HG02678 (cell line): ENCODE data around the gene MAN2A1.
"Not testable (repeated sequence)": the region's sequence is repeated elsewhere in the genome, so short reads cannot be mapped to it uniquely, and the experiment has no call there.

Source experiments
- ATAC-seq: cut with Tn5 transposase; IDR thresholded peaks from one replicate; pipeline ENCODE4 v1.9.1; 2021; ENCODE audit warnings: mild to moderate bottlenecking, moderate library complexity; ENCODE audit not compliant: unreplicated experiment

MAN2A1 gene

DNA sequence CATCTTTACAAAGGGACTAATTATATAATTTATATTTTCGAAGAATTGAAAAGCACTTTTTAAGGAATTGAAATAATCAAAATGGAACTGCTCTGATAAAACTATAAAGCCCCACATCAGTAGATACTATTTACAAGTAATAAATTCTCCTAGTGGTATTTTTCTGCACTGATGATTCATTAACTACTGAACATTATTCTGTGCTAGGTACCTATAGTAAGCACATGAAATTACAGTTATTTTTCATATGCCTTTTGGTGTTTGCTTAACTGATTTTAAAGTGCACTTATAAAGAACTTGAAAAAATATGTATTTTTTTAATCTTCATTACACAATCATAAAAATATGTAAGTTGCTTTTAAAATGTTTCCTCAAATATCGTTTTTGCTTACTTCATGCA, 123.0 kb downstream of the MAN2A1 start:
- ATAC-seq = no peak

GRCh38 chr5:109816732-109817131, 127.0 kb downstream of the MAN2A1 start:
- ATAC-seq = no peak

- ATAC-seq = no peak
These were observed 130.2 kb downstream of the MAN2A1 start for GRCh38 chr5:109819878-109820277.

DNA sequence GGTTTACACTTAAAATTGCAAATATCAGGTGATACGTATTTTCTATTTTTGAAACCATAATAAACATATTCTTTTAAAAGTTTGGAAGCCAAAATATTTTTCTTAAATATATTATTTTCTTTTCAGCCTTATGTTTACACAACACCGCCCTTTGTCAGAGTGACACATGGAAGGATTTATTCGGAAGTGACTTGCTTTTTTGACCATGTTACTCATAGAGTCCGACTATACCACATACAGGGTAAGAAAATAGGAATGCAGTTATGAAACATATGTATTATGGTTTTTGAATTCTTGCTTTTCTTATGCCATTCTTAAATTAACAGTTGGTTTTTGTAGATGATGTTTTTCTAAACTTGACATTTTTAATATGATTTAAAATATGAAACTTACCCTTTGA, 133.9 kb downstream of the MAN2A1 start:
- no peak for ATAC-seq

GRCh38 chr5:109825450-109825849, 135.7 kb downstream of the MAN2A1 start:
- no peak for ATAC-seq

- ATAC-seq = no peak
These were observed 136.7 kb downstream of the MAN2A1 start for GRCh38 chr5:109826426-109826825.

- no peak for ATAC-seq
These were observed 139.6 kb downstream of the MAN2A1 start for GRCh38 chr5:109829331-109829730.

DNA sequence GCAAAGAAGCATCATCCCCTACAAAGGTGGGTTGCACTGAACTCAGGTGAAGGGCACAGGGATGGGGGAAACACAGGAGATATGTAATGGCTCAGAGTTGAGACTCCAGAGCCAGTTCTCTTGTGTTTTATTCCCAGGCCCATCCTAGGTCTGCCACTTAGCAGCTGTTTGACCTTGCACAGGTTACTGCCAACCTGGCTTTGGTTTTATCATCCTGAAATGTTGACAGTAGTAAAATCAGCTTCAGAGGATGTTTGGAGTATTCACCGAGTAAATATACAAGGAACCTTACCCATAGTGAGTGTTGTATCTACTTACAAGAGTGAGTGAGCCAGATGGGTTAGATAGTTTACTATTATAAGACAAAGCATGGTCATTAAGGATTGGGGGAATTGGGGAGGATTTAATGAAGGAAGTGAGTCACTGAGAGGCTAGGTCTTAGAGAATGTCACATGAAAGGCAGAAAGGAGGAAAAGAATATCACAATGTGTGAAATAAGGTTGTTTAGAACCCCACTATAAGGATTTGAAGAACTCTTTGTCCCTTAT, 141.3 kb downstream of the MAN2A1 start:
- ATAC-seq = no peak

DNA sequence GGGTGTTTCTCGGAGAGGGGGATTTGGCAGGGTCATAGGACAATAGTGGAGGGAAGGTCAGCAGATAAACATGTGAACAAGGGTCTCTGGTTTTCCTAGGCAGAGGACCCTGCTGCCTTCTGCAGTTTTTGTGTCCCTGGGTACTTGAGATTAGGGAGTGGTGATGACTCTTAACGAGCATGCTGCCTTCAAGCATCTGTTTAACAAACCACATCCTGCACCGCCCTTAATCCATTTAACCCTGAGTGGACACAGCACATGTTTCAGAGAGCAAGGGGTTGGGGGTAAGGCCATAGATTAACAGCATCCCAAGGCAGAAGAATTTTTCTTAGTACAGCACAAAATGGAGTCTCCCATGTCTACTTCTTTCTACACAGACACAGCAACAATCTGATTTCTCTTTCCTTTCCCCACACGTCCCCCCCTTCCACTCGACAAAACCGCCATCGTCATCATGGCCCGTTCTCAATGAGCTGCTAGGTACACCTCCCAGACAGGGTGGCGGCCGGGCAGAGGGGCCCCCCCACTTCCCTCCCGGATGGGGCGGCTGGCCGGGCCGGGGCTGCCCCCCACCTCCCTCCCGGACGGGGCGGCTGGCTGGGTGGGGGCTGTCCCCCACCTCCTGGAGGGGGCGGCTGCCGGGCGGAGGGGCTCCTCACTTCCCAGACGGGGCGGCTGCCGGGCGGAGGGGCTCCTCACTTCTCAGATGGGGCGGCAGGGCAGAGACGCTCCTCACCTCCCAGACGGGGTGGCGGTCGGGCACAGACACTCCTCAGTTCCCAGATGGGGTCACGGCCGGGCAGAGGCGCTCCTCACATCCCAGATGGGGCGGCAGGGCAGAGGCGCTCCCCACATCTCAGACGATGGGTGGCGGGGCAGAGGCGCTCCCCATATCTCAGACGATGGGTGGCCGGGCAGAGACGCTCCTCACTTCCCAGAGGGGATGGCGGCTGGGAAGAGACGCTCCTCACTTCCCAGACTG, 142.8 kb downstream of the MAN2A1 start:
- ATAC-seq = not testable (repeated sequence)

GRCh38 chr5:109833946-109834345, 144.2 kb downstream of the MAN2A1 start:
- ATAC-seq = no peak

- no peak for ATAC-seq
These were observed 146.6 kb downstream of the MAN2A1 start for GRCh38 chr5:109836280-109836679.

GRCh38 chr5:109837231-109837861, 147.6 kb downstream of the MAN2A1 start:
- ATAC-seq = no peak

GRCh38 chr5:109838157-109838556, 148.4 kb downstream of the MAN2A1 start:
- no peak for ATAC-seq

- ATAC-seq = no peak
These were observed 154.4 kb downstream of the MAN2A1 start for GRCh38 chr5:109844148-109844547.

- ATAC-seq = no peak
These were observed 155.0 kb downstream of the MAN2A1 start for GRCh38 chr5:109844695-109845094.

DNA sequence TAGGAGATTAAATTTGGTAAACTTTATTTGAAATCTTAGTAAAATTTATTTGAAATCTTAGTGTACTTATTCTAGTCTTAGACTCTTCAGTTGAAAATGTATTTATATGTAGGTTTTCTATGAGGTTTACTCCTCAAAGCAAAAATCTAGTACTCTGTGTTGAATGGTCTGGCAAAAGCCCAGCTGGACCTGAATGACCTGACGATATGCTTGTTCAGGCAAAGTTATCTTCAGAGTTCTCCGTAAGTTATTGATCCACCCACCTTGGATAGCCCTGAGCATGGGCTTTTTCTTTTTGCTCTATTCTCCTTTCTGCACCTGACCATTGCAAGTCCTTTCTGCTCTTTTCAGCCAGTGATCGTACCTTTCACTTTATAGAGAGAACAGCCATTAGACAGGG, 158.4 kb downstream of the MAN2A1 start:
- ATAC-seq = no peak

GRCh38 chr5:109849478-109850088, 159.9 kb downstream of the MAN2A1 start:
- ATAC-seq = no peak

- ATAC-seq = no peak
These were observed 162.8 kb downstream of the MAN2A1 start for GRCh38 chr5:109852371-109853155.

DNA sequence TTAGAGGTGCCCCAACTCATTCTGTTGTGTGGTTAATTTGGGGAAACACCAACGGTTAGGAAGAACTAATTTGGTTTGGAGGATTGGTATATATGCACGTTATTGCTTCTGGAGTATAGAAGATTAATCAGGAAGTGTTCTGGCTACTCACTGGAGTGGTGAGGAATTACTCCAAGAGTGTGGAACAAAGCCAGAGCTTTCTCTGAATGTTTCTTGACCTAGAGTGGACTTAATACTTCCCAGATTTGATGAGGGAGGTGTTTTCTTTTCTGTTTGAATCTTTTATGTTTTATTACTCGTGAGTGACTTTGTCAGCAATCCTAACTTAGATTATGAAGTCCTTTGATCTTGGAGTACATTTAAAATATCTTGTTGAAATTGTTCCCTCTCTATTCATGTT, 163.7 kb downstream of the MAN2A1 start:
- ATAC-seq = no peak

DNA sequence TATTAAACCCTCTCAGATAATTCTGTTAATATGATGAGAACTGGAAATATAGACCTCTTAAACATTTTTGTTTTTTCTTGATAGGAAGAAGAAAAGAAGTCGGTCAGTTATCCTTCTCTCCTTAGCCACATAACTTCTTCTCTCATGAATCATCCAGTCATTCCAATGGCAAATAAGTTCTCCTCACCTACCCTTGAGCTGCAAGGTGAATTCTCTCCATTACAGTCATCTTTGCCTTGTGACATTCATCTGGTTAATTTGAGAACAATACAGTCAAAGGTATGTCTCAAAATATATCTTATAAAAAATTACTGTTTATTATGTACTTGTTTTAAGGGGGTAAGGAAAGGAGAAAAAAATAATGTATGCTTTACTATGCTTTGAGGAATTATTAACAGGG, 165.3 kb downstream of the MAN2A1 start:
- no peak for ATAC-seq
